NCI-H1417 treated with DMSO at 0.1 percent for 48 hours (cell line): Measurements from ENCODE around the gene GPR35.
"Not testable (repeated sequence)": the region's sequence is repeated elsewhere in the genome, so short reads cannot be mapped to it uniquely, and the experiment has no call there.

Experiments used
- DNase-seq: peaks from one replicate; lab custom pipeline; 2025; lab: John Stamatoyannopoulos, UW

The GPR35 gene

GRCh38 chr2:240662681-240663080 is 37.4 kb downstream of the GPR35 start:
- no peak for DNase-seq

GRCh38 chr2:240663546-240664190 is 38.4 kb downstream of the GPR35 start:
- DNase-seq: no peak

- DNase-seq: no peak
Measured at GRCh38 chr2:240664622-240665021, 39.3 kb downstream of the GPR35 start.

GRCh38 chr2:240670402-240670801 is 45.1 kb downstream of the GPR35 start:
- DNase-seq: no peak

GRCh38 chr2:240670950-240671349 is 45.7 kb downstream of the GPR35 start:
- DNase-seq: no peak

GRCh38 chr2:240672076-240672700 is 46.9 kb downstream of the GPR35 start:
- no peak for DNase-seq

- DNase-seq: no peak
Measured at GRCh38 chr2:240672701-240673190, 47.5 kb downstream of the GPR35 start.

GRCh38 chr2:240674461-240675184 is 49.3 kb downstream of the GPR35 start:
- not testable (repeated sequence) for DNase-seq

- DNase-seq: not testable (repeated sequence)
Measured at GRCh38 chr2:240675345-240675744, 50.1 kb downstream of the GPR35 start.

GRCh38 chr2:240678043-240678442 is 52.8 kb downstream of the GPR35 start:
- DNase-seq: not testable (repeated sequence)

GRCh38 chr2:240678909-240679308 is 53.6 kb downstream of the GPR35 start:
- DNase-seq: not testable (repeated sequence)

- DNase-seq: not testable (repeated sequence)
Measured at GRCh38 chr2:240680185-240680584, 54.9 kb downstream of the GPR35 start.
